Activated T-cell treated with anti-CD3 and anti-CD28 coated beads for 4 hours (primary cell): Measurements from ENCODE around the gene SPINT3.
"Not testable (repeated sequence)": the region's sequence is repeated elsewhere in the genome, so short reads cannot be mapped to it uniquely, and the experiment has no call there.

Experiments used
- DNase-seq: peaks from one replicate; pipeline ENCODE4 v3.0.0-alpha.2; 2020

SPINT3 gene

GRCh38 chr20:45501600-45501999, 13.8 kb downstream of the SPINT3 start:
- DNase-seq: no peak

DNA sequence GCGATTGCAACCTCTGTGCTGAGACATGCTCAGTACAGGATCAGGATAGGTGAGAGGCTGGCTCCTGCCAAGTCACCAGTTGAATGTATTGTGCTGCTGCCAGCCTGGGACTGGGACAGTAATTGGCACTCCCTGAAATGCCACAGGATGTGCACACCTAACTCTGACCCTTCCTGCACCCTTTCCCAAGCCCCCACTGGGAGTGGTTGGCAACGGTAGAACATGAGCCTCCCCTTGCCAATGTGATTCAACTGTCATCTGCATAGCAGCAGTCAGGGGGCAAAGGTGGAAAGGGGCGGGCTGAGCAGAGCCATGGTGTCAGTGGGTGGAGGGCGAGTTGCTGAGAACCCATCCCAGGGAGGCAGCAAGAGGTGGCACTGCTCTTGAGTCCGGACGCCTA, 15.4 kb downstream of the SPINT3 start:
- no peak for DNase-seq

DNA sequence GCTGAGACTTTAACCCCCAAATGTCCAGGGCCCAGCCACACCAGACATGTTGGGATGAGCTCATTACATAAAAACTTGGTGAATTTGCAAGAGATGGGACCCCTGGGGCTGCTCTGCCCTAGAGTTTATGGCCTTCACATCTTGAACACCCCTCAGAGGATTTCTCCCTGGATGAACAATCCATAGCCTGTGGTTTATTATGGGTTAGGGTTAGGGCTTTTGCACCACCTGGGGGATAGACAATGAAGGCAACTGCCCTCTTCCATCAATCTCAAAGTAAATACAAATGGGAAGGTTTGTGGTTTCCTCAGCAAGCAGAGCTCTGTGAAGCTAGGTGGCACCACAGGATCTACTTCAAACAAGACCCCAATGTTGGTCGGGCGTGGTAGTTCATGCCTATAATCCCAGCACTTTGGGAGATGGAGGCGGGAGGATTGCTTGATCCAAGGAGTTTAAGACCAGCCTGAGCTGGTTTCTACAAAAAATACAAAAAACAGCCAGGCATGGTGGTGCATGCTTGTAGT, 17.4 kb downstream of the SPINT3 start:
- DNase-seq: no peak

DNA sequence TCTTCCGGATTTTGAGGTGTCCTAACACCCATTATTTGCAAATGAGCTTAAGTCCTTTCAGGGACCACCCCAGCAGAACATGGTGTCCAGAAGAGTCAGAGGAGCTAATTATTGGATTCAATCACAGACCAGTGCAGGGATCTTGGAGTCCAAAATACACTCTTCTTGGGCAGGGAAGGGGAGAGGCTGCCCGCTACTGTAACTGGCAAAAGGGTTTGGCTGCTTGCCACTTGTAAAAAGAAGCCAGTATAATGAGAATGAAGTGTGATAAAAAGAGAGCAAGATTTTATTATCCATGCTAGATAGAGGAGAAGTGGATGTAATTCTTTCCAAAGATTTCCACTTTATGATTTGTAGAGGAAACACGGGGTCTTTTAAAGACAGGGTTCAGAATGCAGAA, 19.3 kb downstream of the SPINT3 start:
- DNase-seq: no peak

- no peak for DNase-seq
These were observed 19.9 kb downstream of the SPINT3 start for GRCh38 chr20:45495501-45495941.

DNA sequence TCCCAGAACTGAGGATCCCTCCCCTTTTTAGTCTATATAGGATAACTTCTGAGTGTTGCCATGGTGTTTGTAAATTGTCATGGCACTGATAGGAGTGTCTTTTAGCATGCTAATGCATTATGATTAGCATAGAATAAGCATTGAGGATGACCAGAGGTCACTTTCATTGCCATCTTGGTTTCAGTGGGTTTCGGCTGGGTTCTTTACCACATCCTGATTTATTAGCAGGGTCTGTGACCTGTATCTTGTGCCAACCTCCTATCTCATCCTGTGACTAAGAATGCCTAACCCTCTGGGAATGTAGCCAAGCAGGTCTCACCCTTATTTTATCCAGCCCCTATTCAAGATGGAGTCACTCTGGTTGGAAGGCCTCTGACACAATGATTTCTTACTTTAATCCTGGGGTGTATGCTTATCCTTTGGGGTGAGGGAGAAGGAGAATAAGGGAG, 26.3 kb downstream of the SPINT3 start:
- DNase-seq: no peak

DNA sequence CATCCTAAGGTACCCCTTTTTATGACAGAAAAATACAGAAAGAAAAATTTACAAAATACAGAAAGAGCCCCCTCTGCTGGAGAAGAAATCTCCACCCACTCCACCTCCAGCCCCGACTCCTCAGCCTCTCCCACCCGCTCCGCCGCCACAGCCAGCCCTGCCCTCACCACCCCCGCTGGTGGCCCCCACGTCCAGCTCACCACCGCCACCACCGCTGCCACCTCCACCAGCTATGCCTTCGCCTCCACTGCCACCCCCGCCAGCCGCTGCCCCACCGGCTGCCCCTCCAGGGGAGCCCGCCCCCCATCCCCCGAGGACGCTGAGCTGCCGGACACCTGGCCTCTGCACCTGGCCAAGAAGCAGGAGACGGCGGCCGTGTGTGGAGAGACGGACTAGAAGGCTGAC, 28.2 kb downstream of the SPINT3 start:
- no peak for DNase-seq

- no peak for DNase-seq
These were observed 30.0 kb downstream of the SPINT3 start for GRCh38 chr20:45485388-45485787.

- no peak for DNase-seq
These were observed 30.7 kb downstream of the SPINT3 start for GRCh38 chr20:45484676-45485075.

DNA sequence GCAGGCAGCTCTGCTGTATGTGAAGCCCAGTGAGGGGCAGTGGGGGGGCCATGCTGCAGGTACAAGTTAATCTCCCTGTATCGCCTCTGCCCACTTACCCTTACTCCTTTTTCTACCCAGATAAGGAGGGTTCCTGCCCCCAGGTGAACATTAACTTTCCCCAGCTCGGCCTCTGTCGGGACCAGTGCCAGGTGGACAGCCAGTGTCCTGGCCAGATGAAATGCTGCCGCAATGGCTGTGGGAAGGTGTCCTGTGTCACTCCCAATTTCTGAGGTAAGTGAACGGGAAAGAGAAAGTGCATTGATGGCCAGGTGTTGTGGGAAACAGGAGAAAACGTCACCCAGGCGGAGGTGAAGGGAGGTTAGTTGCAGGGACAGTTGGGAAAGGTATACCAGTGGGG, 35.6 kb downstream of the SPINT3 start:
- no peak for DNase-seq

DNA sequence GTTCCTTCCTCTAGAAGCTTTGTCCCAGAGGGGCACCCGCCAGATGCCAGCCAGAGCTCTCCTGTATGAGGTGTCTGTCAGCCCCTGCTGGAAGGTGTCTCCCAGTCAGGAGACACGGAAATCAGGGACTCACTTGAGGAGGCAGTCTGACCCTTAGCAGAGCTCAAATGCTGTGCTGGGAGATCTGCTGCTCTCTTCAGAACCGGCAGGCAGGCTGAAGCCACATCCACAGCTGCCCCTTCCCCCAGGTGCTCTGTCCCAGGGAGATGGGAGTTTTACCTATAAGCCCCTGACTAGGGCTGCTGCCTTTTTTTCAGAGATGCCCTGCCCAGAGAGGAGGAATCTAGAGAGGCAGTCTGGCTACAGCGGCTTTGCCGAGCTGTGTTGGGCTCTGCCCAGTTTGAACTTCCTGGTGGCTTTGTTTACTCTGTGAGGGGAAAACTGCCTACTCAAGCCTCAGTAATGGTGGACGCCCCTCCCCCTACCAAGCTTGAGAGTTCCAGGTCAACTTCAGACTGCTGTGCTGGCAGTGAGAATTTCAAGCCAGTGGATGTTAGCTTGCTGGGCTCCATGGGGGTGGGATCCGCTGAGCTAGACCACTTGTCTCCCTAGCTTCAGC, 37.8 kb downstream of the SPINT3 start:
- not testable (repeated sequence) for DNase-seq

DNA sequence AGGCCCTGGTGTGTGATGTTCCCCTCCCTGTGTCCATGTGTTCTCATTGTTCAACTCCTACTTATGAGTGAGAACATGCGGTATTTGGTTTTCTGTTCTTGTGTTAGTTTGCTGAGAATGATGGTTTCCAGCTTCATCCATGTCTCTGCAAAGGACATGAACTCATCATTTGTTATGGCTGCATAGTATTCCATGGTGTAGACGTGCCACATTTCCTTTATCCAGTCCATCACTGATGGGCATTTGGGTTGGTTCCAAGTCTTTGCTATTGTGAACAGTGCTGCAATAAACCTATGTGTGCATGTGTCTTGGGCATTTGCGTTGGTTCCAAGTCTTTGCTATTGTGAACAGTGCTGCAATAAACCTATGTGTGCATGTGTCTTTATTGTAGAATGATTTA, 43.1 kb downstream of the SPINT3 start:
- DNase-seq: not testable (repeated sequence)

- no peak for DNase-seq
These were observed 44.5 kb downstream of the SPINT3 start for GRCh38 chr20:45470937-45471336.

DNA sequence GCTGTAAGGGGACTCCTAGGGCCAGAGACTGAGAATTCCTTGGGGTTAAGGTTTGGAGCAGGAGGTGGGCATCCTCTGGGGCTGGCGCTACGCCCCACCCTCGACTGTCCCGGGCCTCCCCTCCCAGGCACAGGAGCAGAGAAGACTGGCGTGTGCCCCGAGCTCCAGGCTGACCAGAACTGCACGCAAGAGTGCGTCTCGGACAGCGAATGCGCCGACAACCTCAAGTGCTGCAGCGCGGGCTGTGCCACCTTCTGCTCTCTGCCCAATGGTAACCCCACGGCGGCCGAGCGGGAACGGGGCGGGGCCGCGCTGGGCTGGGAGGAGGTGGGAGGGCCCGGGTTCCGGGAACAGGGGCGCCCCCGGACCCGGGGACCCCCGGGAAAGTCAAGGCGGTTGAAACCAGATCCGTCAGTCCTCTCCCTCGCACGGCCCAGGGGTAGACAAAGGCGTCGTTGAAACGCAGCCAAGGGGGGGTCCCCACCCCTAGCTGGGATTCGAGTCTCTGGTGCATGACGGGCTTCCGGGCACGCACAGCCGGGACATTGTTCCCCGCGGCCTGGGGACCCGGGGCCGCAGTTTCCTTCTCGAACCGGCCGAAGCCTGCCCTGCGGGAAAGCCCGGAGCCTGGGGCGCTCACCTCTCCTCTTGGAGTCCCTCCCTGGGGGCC, 45.0 kb downstream of the SPINT3 start:
- DNase-seq: no peak

DNA sequence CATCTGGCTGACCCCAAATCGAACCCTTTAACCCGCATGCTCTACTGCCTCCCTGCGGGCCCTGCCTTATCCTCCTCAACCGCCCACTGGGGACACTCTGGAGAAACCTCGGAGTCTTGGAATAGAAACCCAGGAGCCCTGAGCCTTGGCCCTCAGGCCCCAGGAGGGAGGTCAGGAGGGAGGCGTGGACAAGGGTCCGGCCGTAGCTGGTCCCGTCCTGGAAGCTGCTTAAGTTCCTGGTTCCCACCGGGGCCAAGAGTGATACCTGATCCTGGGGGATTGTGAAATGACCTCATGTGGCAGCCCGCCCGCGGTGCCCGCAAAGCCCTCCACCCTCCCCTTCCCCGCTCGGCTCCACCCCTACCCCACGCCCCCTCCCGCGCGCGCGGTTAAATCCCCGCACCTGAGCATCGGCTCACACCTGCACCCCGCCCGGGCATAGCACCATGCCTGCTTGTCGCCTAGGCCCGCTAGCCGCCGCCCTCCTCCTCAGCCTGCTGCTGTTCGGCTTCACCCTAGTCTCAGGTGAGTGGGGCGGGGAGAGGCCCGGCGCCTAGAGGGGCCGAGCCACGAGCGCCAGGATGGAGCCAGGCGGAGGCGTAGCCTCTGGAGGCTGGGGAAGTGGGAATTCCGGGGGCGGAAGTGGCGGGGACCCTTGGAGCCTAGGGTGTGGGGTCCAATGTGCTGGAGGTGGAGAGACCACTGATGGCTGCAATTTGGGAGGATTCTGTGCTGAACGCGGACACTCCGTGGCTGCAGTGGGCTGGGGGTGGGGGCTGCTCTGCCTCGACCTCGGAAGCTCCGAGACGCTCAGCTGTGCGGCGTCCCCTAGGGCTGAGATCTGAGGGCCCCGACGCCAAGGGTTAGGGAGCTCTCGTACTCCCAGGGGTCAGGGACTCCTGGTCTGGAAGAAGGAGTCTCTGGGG, 45.8 kb downstream of the SPINT3 start, which contains the start of gene WFDC2:
Gene WFDC2 (plus strand): TSS at position 418 of the 926 bp plus-strand sequence. CDS start 29 bp downstream, at position 447.
- no peak for DNase-seq

DNA sequence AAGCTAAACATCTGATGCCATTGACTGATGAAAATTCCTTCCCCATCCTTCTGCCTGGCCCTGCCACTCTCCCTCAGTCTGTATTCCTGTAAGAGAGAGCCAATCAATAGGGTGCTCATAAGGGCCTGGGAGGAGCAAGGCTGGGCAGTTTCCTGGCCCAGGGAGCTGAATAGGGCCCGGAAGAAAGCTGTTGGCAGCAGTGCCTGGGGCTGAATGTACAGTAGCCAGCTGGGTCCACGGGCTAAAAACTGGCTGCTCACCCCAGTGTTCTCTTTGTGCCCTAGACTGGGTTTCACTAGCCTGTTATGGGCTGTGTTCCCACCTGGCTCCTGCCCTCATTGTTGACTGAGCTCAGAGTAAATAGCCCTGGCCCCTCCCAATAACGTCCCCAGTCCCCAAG, 47.6 kb downstream of the SPINT3 start:
- DNase-seq: no peak

GRCh38 chr20:45467172-45467571, 48.2 kb downstream of the SPINT3 start:
- no peak for DNase-seq

DNA sequence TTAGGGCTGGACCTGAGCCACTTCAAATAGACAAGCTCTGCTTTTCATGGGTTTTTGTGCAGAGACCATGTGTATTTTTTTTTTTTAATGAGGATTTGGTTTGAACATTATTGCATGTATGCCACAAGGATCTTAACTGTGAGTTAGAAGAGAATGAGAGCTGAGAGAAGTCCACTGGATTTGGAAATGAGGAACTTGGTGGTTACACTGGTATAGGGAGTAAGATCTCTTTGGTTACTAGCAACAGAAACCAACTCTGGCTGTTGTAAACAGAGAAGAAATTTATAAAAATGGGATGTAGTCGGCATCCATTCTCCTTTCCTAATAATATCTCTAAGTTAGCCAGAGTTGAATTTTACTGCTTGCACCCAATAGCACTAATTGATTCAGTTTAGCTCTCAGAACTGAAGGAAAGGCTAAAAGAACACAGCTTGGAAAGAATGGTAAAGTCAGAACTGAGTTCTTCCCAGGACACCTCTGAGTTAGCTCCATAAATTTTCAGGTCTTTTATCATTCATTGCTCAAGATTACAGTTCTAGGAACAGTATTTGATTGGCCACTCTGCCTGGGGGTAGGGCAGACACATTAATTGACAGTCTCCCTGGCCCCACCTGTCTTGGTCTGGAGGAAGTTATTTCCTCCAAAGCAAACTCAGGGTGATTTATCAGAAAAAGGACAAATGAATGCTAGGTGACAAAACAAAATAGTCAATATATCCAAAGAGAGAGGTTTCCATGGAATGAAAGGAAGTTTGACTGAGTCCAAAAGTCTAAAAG, 49.7 kb downstream of the SPINT3 start:
- no peak for DNase-seq

DNA sequence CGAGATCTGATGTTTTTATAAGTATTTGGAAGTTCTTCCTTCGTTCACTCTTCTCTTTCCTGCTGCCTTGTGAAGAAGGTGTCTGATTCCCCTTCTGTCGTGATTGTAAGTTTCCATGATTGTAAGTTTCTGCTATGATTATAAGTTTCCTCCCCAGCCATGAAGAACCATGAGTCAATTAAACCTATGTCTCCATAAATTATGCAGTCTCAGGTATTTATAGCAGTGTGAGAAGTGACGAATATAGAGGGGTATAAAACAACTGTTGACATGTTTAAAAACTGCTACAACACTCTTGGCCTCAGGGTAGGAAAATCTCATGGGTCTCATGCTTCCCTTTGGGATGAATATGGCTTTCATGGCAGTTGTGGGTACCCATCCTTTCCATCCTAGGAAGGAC, 51.7 kb downstream of the SPINT3 start:
- no peak for DNase-seq

DNA sequence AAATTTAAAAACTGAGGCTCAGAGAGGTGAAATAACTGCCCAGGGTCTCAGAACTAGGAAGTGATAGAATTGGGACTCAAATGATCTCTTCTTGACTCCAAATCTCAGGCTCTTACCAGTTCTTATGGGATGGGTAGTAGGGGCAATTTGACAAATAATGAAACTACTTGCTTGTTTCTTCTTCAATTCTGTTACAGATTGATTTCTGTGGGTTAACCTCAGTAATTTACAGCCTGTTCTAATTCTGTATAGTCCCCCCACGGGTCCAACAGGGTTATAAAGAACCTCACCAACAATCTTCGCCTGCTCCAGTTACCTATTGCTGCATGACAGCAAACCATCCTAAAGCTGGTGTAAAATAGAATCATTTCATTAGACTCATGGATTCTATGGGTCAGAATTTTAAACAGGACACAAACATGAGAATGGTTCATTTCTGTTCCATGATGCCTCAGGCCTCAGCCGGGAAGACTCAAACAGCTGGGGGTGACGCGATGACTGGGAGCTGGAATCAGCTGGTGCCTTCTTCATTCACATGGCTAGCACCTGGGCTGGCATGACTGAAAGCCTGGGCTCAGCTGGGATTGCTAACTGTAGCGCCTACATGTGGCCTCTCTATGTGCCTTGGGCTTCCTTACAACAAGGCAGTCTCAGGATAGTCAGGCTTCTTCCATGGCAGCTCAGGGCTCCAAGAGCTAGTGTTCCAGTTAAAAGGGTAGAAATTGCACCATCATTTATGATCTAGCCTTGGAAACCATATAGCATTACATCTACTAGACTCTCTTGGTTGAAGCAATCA, 52.5 kb downstream of the SPINT3 start:
- DNase-seq: no peak
